MM.1S (cell line): ENCODE measurements around the gene PSME2.

ENCODE experiments used
- DNase-seq: peaks from one replicate; pipeline ENCODE4 v3.0.0-alpha.2; 2015
- H2AFZ ChIP-seq: fragments of 300-600 bp; sonication (generic); 2 replicates; pipeline ENCODE4 v1.6.0; 2016; ENCODE audit warnings: antibody characterized with exemption, low read length
- H3F3A ChIP-seq: fragments of 300-600 bp; sonication (generic); 2 replicates; pipeline ENCODE4 v1.6.1; 2016; ENCODE audit warnings: mild to moderate bottlenecking, antibody characterized with exemption, low read length, moderate library complexity, mixed read lengths; ENCODE audit not compliant: insufficient read depth
- H3K27ac ChIP-seq: fragments of 300-600 bp; sonication (generic); 2 replicates; pipeline ENCODE4 v1.5.1; 2016; ENCODE audit warnings: mild to moderate bottlenecking, low read length
- H3K27me3 ChIP-seq: fragments of 300-600 bp; sonication (generic); replicated peaks from 2 replicates; pipeline ENCODE4 v1.6.0; 2016; ENCODE audit warnings: low read length; ENCODE audit not compliant: insufficient read depth
- H3K36me3 ChIP-seq: fragments of 300-600 bp; sonication (generic); replicated peaks from 2 replicates; pipeline ENCODE4 v1.6.1; 2016; ENCODE audit warnings: mild to moderate bottlenecking, low read length, mixed read lengths; ENCODE audit not compliant: insufficient read depth
- H3K4me1 ChIP-seq: fragments of 300-600 bp; sonication (generic); 2 replicates; pipeline ENCODE4 v1.6.1; 2016; ENCODE audit warnings: low read length, mixed read lengths
- H3K4me2 ChIP-seq: fragments of 300-600 bp; sonication (generic); 2 replicates; pipeline ENCODE4 v1.6.0; 2016; ENCODE audit warnings: low read depth, low read length
- H3K4me3 ChIP-seq: fragments of 300-600 bp; sonication (generic); 2 replicates; pipeline ENCODE4 v1.5.1; 2016; ENCODE audit warnings: low read length, mixed read lengths
- H3K79me2 ChIP-seq: fragments of 300-600 bp; sonication (generic); 2 replicates; pipeline ENCODE4 v1.6.1; 2016; ENCODE audit warnings: mixed run types, low read length, mixed read lengths
- H3K9ac ChIP-seq: fragments of 300-600 bp; sonication (generic); 2 replicates; pipeline ENCODE4 v1.6.1; 2016; ENCODE audit warnings: low read length, mixed read lengths
- H3K9me2 ChIP-seq: fragments of 300-600 bp; sonication (generic); replicated peaks from 2 replicates; pipeline ENCODE4 v1.6.1; 2016; ENCODE audit warnings: mild to moderate bottlenecking, low read length, mixed read lengths; ENCODE audit not compliant: insufficient read depth
- H3K9me3 ChIP-seq: fragments of 300-600 bp; sonication (generic); replicated peaks from 2 replicates; pipeline ENCODE4 v1.6.1; 2016; ENCODE audit warnings: mild to moderate bottlenecking, low read length, mixed read lengths; ENCODE audit not compliant: insufficient read depth
- H4K20me1 ChIP-seq: fragments of 300-600 bp; sonication (generic); 2 replicates; pipeline ENCODE4 v1.6.1; 2016; ENCODE audit warnings: mild to moderate bottlenecking, low read length, moderate library complexity, mixed read lengths; ENCODE audit not compliant: insufficient read depth
- EZH2 ChIP-seq: fragments of 300-600 bp; sonication (generic); optimal IDR thresholded peaks from 2 replicates; pipeline ENCODE3; 2017; ENCODE audit warnings: low read depth, mild to moderate bottlenecking, antibody characterized with exemption, low read length, mixed read lengths
- EZH2phosphoT487 ChIP-seq: fragments of 300-600 bp; sonication (generic); IDR thresholded peaks from 2 replicates; pipeline ENCODE4 v1.6.1; 2018; ENCODE audit warnings: antibody characterized with exemption, low read length
- TF ChIP-seq, protein P1 (sequence below): fragments of 300-600 bp; sonication (generic); IDR thresholded peaks from 2 replicates; pipeline ENCODE4 v1.5.1; 2016; ENCODE audit warnings: antibody characterized with exemption, low read length, mixed read lengths

PSME2 gene, protein sequence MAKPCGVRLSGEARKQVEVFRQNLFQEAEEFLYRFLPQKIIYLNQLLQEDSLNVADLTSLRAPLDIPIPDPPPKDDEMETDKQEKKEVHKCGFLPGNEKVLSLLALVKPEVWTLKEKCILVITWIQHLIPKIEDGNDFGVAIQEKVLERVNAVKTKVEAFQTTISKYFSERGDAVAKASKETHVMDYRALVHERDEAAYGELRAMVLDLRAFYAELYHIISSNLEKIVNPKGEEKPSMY

DNA sequence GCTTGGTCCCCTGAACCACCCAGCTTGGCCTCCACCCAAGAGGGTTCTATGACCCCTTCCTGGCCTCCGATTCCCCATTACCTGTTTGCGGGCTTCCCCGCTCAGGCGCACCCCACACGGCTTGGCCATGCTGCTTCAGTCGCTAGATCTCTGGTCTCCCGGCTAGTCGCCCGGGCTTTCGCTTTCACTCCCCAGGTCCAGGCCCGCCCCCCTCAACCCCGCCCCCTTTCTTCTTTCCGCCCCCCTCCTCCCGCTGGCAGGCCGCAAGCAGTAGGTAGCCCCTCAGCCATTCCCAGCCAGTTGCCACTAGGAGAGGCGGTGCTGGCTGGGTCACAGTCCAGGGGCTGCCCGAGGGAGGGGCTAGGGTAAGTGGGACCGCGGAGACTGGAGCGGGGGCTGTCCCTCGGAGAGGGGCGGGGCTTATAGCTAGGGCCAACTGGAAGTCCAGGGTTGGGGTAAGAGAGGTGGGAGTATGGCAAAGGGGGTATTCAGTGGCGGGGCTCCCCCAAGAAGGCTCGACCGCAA is at the start of gene PSME2:
Gene PSME2 (minus strand): TSS at position 158 of the 525 bp plus-strand sequence. CDS start 29 bp downstream, at position 129.
- Histone ChIP-seq H3K27ac (peak within 1 kb of the TSS; percentile 76; the same call in 1 of the 2 replicates), H4K20me1 (no peaks in the 10 kb centered on the region), H2AFZ (peak within 1 kb of the TSS; percentile 65)

DNA sequence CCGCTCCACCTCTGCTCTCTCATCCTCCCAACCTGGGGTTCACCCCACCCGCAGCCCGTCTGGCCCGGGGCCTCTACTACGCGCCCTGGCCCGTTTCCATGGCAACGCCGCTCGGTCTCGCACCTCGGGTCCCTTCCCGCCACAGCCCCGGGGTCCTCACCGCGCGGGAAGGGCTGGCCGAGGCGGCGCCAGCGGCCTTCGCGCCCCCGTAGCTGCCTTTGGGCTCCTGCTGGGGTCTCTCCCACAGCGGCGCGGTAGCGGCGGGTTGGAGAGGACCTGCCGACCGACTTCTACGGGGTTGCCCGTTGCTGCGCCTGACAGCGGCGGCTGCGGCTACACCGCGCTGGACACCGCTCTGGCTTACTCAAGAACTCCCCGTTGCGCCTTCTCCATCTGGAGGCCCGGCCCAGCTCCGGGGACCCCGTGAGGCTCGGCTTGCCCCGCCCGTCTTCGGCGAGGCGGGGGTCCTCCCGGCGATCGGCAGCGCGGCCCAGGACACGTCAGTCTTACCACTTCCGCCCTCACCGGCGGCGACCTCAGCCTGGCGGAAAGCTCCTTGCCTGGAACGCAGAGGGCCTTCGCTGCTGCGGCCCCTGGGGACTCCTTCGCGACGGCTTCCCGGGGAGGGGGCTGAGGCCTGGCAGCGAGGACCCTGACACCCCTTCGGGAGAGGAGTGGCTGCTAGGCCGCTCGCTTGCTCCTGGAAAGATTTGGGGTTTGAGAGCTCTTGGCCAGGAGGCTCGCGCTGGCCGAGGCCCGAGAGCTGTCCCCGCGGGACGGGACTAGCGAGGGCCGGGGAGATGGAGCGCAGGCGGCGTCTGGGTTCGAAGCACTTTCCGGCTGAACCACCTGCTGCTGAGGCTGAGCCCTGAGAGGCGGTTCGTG is 49.0 kb upstream of the PSME2 start, which contains the start of gene TM9SF1:
Gene TM9SF1 (minus strand): TSS at position 256 of the 885 bp plus-strand sequence. CDS start 422 bp downstream, outside the sequence.
- peak within 1 kb of the TSS; percentile 70 for H2AFZ ChIP-seq
- TF ChIP-seq EZH2 (no peak), EZH2phosphoT487 (no peak)
- TF ChIP-seq, protein P1, sequence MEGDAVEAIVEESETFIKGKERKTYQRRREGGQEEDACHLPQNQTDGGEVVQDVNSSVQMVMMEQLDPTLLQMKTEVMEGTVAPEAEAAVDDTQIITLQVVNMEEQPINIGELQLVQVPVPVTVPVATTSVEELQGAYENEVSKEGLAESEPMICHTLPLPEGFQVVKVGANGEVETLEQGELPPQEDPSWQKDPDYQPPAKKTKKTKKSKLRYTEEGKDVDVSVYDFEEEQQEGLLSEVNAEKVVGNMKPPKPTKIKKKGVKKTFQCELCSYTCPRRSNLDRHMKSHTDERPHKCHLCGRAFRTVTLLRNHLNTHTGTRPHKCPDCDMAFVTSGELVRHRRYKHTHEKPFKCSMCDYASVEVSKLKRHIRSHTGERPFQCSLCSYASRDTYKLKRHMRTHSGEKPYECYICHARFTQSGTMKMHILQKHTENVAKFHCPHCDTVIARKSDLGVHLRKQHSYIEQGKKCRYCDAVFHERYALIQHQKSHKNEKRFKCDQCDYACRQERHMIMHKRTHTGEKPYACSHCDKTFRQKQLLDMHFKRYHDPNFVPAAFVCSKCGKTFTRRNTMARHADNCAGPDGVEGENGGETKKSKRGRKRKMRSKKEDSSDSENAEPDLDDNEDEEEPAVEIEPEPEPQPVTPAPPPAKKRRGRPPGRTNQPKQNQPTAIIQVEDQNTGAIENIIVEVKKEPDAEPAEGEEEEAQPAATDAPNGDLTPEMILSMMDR = no peak
- H3F3A ChIP-seq = peaks cover 7% of the 10 kb centered on the region; the same call in 1 of the 2 replicates
- no peaks in the 10 kb centered on the region for H3K9me3 ChIP-seq
- H3K27ac ChIP-seq = peak within 1 kb of the TSS; percentile 88
- peaks cover 23% of the 10 kb centered on the region for H3K79me2 ChIP-seq
- H4K20me1 ChIP-seq = no peaks in the 10 kb centered on the region
- H3K4me1 ChIP-seq = peaks cover 5% of the 10 kb centered on the region; the same call in 1 of the 2 replicates
- H3K9me2 ChIP-seq = no peaks in the 10 kb centered on the region
- H3K36me3 ChIP-seq = no peaks in the 10 kb centered on the region
- H3K9ac ChIP-seq = peak within 1 kb of the TSS; percentile 99
- peak; percentile 72 for DNase-seq
- no peaks in the 10 kb centered on the region for H3K27me3 ChIP-seq
- peak within 1 kb of the TSS; percentile 80 for H3K4me3 ChIP-seq
- H3K4me2 ChIP-seq = peak within 1 kb of the TSS; percentile 71

More for the DNA sequence above, at the start of gene PSME2:
- peak within 1 kb of the TSS; percentile 84 for H3K9ac ChIP-seq
- H3F3A ChIP-seq = peaks cover 10% of the 10 kb centered on the region
- no peaks in the 10 kb centered on the region for H3K9me3 ChIP-seq
- H3K36me3 ChIP-seq = no peaks in the 10 kb centered on the region
- peak within 1 kb of the TSS; percentile 87 for H3K4me3 ChIP-seq
- H3K27me3 ChIP-seq = no peaks in the 10 kb centered on the region
- no peak for TF ChIP-seq EZH2phosphoT487
- no peak for TF ChIP-seq EZH2
- TF ChIP-seq, protein P1 = no peak
- peaks cover 11% of the 10 kb centered on the region for H3K4me1 ChIP-seq
- peak within 1 kb of the TSS; percentile 81 for H3K4me2 ChIP-seq
- H3K79me2 ChIP-seq = peaks cover 47% of the 10 kb centered on the region
- H3K9me2 ChIP-seq = no peaks in the 10 kb centered on the region
- DNase-seq = peak; percentile 74

DNA sequence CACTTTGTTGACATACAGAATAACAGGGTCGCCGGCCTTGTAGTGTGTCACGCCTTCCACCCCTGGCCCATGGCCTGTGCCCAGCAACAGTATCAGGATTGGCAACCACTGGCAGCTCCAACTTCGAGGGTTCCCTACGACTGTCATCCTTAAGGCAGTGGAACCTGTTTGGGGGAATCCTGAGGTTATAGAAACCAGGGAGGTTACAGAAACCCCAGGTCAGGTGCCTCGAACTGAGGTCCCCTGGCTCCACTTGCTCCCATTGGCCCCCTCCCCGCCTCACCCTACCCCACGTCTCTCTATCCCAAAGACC is 48.4 kb upstream of the PSME2 start:
- DNase-seq = no peak
- TF ChIP-seq, protein P1 = no peak
- TF ChIP-seq EZH2phosphoT487 (no peak), EZH2 (no peak)
- peak overlapping the region; percentile 99 for H3K9ac ChIP-seq
- peak overlapping the region; percentile 88; the same call in 1 of the 2 replicates for H3K27ac ChIP-seq
- H3K27me3 ChIP-seq = no peaks in the 10 kb centered on the region
- H3K79me2 ChIP-seq = peaks cover 23% of the 10 kb centered on the region
- H3K36me3 ChIP-seq = no peaks in the 10 kb centered on the region
- H3K4me2 ChIP-seq = peak overlapping the region; percentile 71; the same call in 1 of the 2 replicates
- H3K9me2 ChIP-seq = no peaks in the 10 kb centered on the region
- H3K9me3 ChIP-seq = no peaks in the 10 kb centered on the region
- H3K4me1 ChIP-seq = peaks cover 5% of the 10 kb centered on the region; the same call in 1 of the 2 replicates
- H3F3A ChIP-seq = peaks cover 7% of the 10 kb centered on the region; the same call in 1 of the 2 replicates
- peak overlapping the region; percentile 70 for H2AFZ ChIP-seq
- peak overlapping the region; percentile 80 for H3K4me3 ChIP-seq
- H4K20me1 ChIP-seq = no peaks in the 10 kb centered on the region
